GM18511 (cell line): ENCODE data around the gene SLK.
A peak's percentile ranks its signal among the peaks of the same experiment; 100 is the strongest.

Experiments used
- ATAC-seq: cut with Tn5 transposase; IDR thresholded peaks from one replicate; pipeline ENCODE4 v1.9.1; 2021; ENCODE audit warnings: mild to moderate bottlenecking, moderate library complexity; ENCODE audit not compliant: unreplicated experiment

SLK gene

GRCh38 chr10:103966671-103967447, at the start of gene SLK:
Gene SLK (plus strand): TSS chr10:103967140. CDS start chr10:103967746, 606 bp downstream.
- peak; percentile 75 for ATAC-seq

- ATAC-seq = peak; percentile 17
Observed at GRCh38 chr10:103917302-103918052, 49.5 kb upstream of the SLK start.

- peak; percentile 93 for ATAC-seq
Observed at GRCh38 chr10:103918053-103918846, 48.7 kb upstream of the SLK start, which contains the start of gene STN1. Gene STN1 (minus strand): TSS chr10:103918184. CDS start chr10:103917594, 590 bp downstream.

- no peak for ATAC-seq
Observed at GRCh38 chr10:103919648-103920025, 47.3 kb upstream of the SLK start.

- no peak for ATAC-seq
Observed at GRCh38 chr10:103921248-103921647, 45.7 kb upstream of the SLK start.

- no peak for ATAC-seq
Observed at GRCh38 chr10:103921750-103922195, 45.2 kb upstream of the SLK start.

GRCh38 chr10:103922659-103923058, 44.3 kb upstream of the SLK start:
- no peak for ATAC-seq

- ATAC-seq = no peak
Observed at GRCh38 chr10:103923502-103923901, 43.4 kb upstream of the SLK start.

- no peak for ATAC-seq
Observed at GRCh38 chr10:103925591-103925990, 41.3 kb upstream of the SLK start.

- ATAC-seq = no peak
Observed at GRCh38 chr10:103926722-103927319, 40.1 kb upstream of the SLK start.

- no peak for ATAC-seq
Observed at GRCh38 chr10:103928784-103929183, 38.2 kb upstream of the SLK start.

- ATAC-seq = no peak
Observed at GRCh38 chr10:103929381-103929921, 37.5 kb upstream of the SLK start.

- no peak for ATAC-seq
Observed at GRCh38 chr10:103930449-103930848, 36.5 kb upstream of the SLK start.

GRCh38 chr10:103930881-103931280, 36.1 kb upstream of the SLK start:
- no peak for ATAC-seq

- ATAC-seq = no peak
Observed at GRCh38 chr10:103931603-103932002, 35.3 kb upstream of the SLK start.

GRCh38 chr10:103932271-103932670, 34.7 kb upstream of the SLK start:
- no peak for ATAC-seq

- no peak for ATAC-seq
Observed at GRCh38 chr10:103932971-103933370, 34.0 kb upstream of the SLK start.

- no peak for ATAC-seq
Observed at GRCh38 chr10:103933557-103934121, 33.3 kb upstream of the SLK start.

GRCh38 chr10:103934308-103934707, 32.6 kb upstream of the SLK start:
- no peak for ATAC-seq

GRCh38 chr10:103936022-103936421, 30.9 kb upstream of the SLK start:
- no peak for ATAC-seq
